ENCODE data around the gene CDH8.

CDH8 gene

GRCh38 chr16:62067182-62067581 is 30.9 kb upstream of the CDH8 start:
- DNase-seq (ENCODE audit: low spot score) = no peak
- TF ChIP-seq, protein P1, sequence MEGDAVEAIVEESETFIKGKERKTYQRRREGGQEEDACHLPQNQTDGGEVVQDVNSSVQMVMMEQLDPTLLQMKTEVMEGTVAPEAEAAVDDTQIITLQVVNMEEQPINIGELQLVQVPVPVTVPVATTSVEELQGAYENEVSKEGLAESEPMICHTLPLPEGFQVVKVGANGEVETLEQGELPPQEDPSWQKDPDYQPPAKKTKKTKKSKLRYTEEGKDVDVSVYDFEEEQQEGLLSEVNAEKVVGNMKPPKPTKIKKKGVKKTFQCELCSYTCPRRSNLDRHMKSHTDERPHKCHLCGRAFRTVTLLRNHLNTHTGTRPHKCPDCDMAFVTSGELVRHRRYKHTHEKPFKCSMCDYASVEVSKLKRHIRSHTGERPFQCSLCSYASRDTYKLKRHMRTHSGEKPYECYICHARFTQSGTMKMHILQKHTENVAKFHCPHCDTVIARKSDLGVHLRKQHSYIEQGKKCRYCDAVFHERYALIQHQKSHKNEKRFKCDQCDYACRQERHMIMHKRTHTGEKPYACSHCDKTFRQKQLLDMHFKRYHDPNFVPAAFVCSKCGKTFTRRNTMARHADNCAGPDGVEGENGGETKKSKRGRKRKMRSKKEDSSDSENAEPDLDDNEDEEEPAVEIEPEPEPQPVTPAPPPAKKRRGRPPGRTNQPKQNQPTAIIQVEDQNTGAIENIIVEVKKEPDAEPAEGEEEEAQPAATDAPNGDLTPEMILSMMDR (conservative IDR thresholded peaks at IDR 0.05; ENCODE audit: low read depth) = no peak
- no peak overlapping the region for H3K27ac ChIP-seq
- ChIA-PET POLR2A (ENCODE audit: low non-redundant PET) (no interaction called here), CTCF (no interaction called here)

DNA sequence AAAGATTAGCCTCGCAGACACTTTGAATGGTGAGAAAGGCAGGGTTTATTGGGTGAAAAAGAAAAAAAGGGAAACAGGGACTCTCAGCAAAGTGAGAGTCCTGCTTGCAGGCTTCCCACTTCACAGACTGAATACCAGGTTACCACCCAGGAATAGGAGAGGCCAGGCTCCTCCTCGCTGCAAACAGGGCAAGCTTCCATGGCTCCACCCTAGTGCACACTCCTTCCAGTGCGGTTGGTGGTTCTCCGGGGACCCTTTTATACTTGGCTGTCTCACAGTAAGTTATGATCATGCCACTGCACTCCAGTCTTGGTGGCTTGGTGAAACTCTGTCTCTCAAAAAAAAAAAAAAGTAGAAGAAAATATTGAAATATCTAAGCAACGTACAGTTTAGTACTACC is 30.5 kb upstream of the CDH8 start:
- ChIA-PET CTCF (no interaction called here), POLR2A (ENCODE audit: low non-redundant PET) (no interaction called here)
- no peak for DNase-seq (ENCODE audit: low spot score)
- TF ChIP-seq, protein P1 (conservative IDR thresholded peaks at IDR 0.05; ENCODE audit: low read depth) = no peak
- H3K27ac ChIP-seq = no peak overlapping the region

- no peak overlapping the region for H3K27ac ChIP-seq
- DNase-seq (ENCODE audit: low spot score) = no peak
- POLR2A ChIA-PET (ENCODE audit: low non-redundant PET) = no interaction called here
- TF ChIP-seq, protein P1 (conservative IDR thresholded peaks at IDR 0.05; ENCODE audit: low read depth) = no peak
- CTCF ChIA-PET = no interaction called here
These were observed 27.9 kb upstream of the CDH8 start for GRCh38 chr16:62064173-62064572.

GRCh38 chr16:62060089-62060488 is 23.9 kb upstream of the CDH8 start:
- TF ChIP-seq, protein P1 (conservative IDR thresholded peaks at IDR 0.05; ENCODE audit: low read depth) = no peak
- ChIA-PET CTCF (no interaction called here), POLR2A (ENCODE audit: low non-redundant PET) (no interaction called here)
- DNase-seq (ENCODE audit: low spot score) = no peak
- no peak overlapping the region for H3K27ac ChIP-seq

- ChIA-PET POLR2A (ENCODE audit: low non-redundant PET) (no interaction called here), CTCF (no interaction called here)
- TF ChIP-seq, protein P1 (conservative IDR thresholded peaks at IDR 0.05; ENCODE audit: low read depth) = no peak
These were observed 23.3 kb upstream of the CDH8 start for GRCh38 chr16:62059527-62059926.

GRCh38 chr16:62058412-62058811 is 22.2 kb upstream of the CDH8 start:
- TF ChIP-seq, protein P1 (conservative IDR thresholded peaks at IDR 0.05; ENCODE audit: low read depth) = no peak
- POLR2A ChIA-PET (ENCODE audit: low non-redundant PET) = no interaction called here
- DNase-seq (ENCODE audit: low spot score) = no peak
- CTCF ChIA-PET = no interaction called here
- H3K27ac ChIP-seq = no peak overlapping the region

More at GRCh38 chr16:62059527-62059926, 23.3 kb upstream of the CDH8 start:
- no peak overlapping the region for H3K27ac ChIP-seq
- no peak for DNase-seq (ENCODE audit: low spot score)

- TF ChIP-seq, protein P1 (conservative IDR thresholded peaks at IDR 0.05; ENCODE audit: low read depth) = no peak
- DNase-seq (ENCODE audit: low spot score) = no peak
- H3K27ac ChIP-seq = no peak overlapping the region
- CTCF ChIA-PET = interaction anchor here (0.7 kb wide), 1 partner anchor 471 kb away, joined by 4 read pairs; no protein-coding TSS in a partner anchor
- POLR2A ChIA-PET (ENCODE audit: low non-redundant PET) = no interaction called here
These were observed 15.7 kb upstream of the CDH8 start for GRCh38 chr16:62051942-62052341.

All from RWPE1 (cell line).